H1 (cell line): ENCODE data around the gene RICTOR. TPM values are rescaled to one million over a fixed set of nuclear protein-coding genes. Genes with fewer than 3 reads are reported as not detected.

Experiments used
- CTCF ChIA-PET: fragments of 300-600 bp; sonication (Branson Sonifier 250); formaldehyde crosslinking; loops from one replicate; lab custom pipeline; 2021; ENCODE audit not compliant: partially characterized antibody; lab: Charles Lee
- POLR2A ChIA-PET: fragments of 300-600 bp; sonication (Branson Sonifier 250); formaldehyde crosslinking; loops from one replicate; lab custom pipeline; 2021; ENCODE audit warnings: inconsistent platforms; ENCODE audit not compliant: partially characterized antibody; lab: Charles Lee
- DNase-seq, 2 experiments: peaks; one replicate each; pipeline versions ENCODE4 v3.0.0 to v3.0.0-alpha.2; 2010 to 2022; ENCODE audit warnings: low spot score in 2 of 2, low read depth in 1 of 2, mixed read lengths in 1 of 2
- FAIRE-seq: peaks from 2 replicates; lab custom pipeline; 2011; peaks lifted over from hg19 to GRCh38; lab: Jason Lieb, UNC
- H2AFZ ChIP-seq: 2 replicates; pipeline ENCODE4 v1.8.1; 2012; ENCODE audit warnings: low read length, inconsistent platforms
- H2AK5ac ChIP-seq: 2 replicates; pipeline ENCODE4 v1.6.1; 2013; ENCODE audit warnings: low read depth, low read length
- H2BK120ac ChIP-seq: replicated peaks from 2 replicates; pipeline ENCODE3; 2013; ENCODE audit warnings: low read depth, low read length, inconsistent platforms
- H2BK12ac ChIP-seq: 2 replicates; pipeline ENCODE4 v1.6.1; 2013; ENCODE audit warnings: low read depth, low read length
- H2BK15ac ChIP-seq: 2 replicates; pipeline ENCODE4 v1.6.1; 2013; ENCODE audit warnings: low read length
- H2BK20ac ChIP-seq: 2 replicates; pipeline ENCODE4 v1.6.1; 2013; ENCODE audit warnings: low read length
- H2BK5ac ChIP-seq: 2 replicates; pipeline ENCODE4 v1.6.1; 2013; ENCODE audit warnings: low read depth, low read length
- H3K14ac ChIP-seq: 2 replicates; pipeline ENCODE4 v1.6.1; 2013; ENCODE audit warnings: inconsistent platforms; ENCODE audit not compliant: insufficient read length
- H3K18ac ChIP-seq: 2 replicates; pipeline ENCODE4 v1.6.1; 2013; ENCODE audit warnings: low read length; ENCODE audit errors: extremely low read depth
- H3K23ac ChIP-seq: 2 replicates; pipeline ENCODE4 v1.6.1; 2013; ENCODE audit warnings: inconsistent platforms; ENCODE audit not compliant: insufficient read length
- H3K23me2 ChIP-seq: 2 replicates; pipeline ENCODE4 v1.6.1; 2013; ENCODE audit warnings: low read depth, low read length
- H3K27ac ChIP-seq: 2 replicates; pipeline ENCODE4 v1.6.1; 2011; ENCODE audit warnings: low read depth, low read length, inconsistent platforms
- H3K27me3 ChIP-seq, 4 experiments: replicated peaks in 1 of 4; 1 replicate in 1 of 4; 2 replicates in 3 of 4; pipeline versions ENCODE4 v1.6.1 to v1.8.1; 2011 to 2013; ENCODE audit warnings: low read length in 3 of 4, mild to moderate bottlenecking in 3 of 4, inconsistent platforms in 2 of 4, mixed read lengths in 2 of 4, moderate library complexity in 1 of 4; ENCODE audit not compliant: control insufficient read depth in 3 of 4, insufficient read depth in 3 of 4; ENCODE audit errors: extremely low read depth in 1 of 4
- H3K36me3 ChIP-seq, 4 experiments: 2 replicates each; pipeline versions ENCODE4 v1.6.1 to v1.8.1; 2011 to 2013; ENCODE audit warnings: mild to moderate bottlenecking in 4 of 4, low read length in 3 of 4, moderate library complexity in 2 of 4, control low read depth in 1 of 4, inconsistent platforms in 1 of 4; ENCODE audit not compliant: insufficient read depth in 4 of 4, control insufficient read depth in 2 of 4
- H3K4ac ChIP-seq: replicated peaks from 2 replicates; pipeline ENCODE3; 2013; ENCODE audit warnings: low read length, low read depth, mixed read lengths, inconsistent platforms; ENCODE audit not compliant: insufficient read length
- H3K4me1 ChIP-seq, 4 experiments: replicated peaks in 1 of 4; 1 replicate in 1 of 4; 2 replicates in 3 of 4; pipeline versions ENCODE4 v1.6.1 to v1.8.1; 2011 to 2013; ENCODE audit warnings: low read length in 3 of 4, inconsistent platforms in 2 of 4, mixed read lengths in 1 of 4; ENCODE audit not compliant: insufficient read depth in 4 of 4, control insufficient read depth in 3 of 4
- H3K4me2 ChIP-seq, 2 experiments: 2 replicates each; pipeline versions ENCODE4 v1.6.1 to v1.8.1; 2011 to 2013; ENCODE audit warnings: low read depth in 2 of 2, low read length in 2 of 2, control low read depth in 1 of 2, inconsistent platforms in 1 of 2, mild to moderate bottlenecking in 1 of 2; ENCODE audit not compliant: insufficient read depth in 1 of 2
- H3K4me3 ChIP-seq, 4 experiments: fragments of 200-600, 300-600 bp in 1 of 4; sonication (generic), shearing (Covaris generic), sonication (Bioruptor Twin) in 1 of 4; 2 replicates each; pipeline versions ENCODE4 v1.5.1 to v1.8.1; 2011 to 2016; ENCODE audit warnings: low read length in 4 of 4, low read depth in 3 of 4, control low read depth in 2 of 4, inconsistent platforms in 2 of 4, mild to moderate bottlenecking in 2 of 4, mixed read lengths in 1 of 4, moderate library complexity in 1 of 4; ENCODE audit not compliant: insufficient read depth in 2 of 4; ENCODE audit errors: extremely low read depth in 1 of 4
- H3K56ac ChIP-seq: replicated peaks from 2 replicates; pipeline ENCODE3; 2013; ENCODE audit warnings: low read depth, mild to moderate bottlenecking, mixed read lengths, low read length, inconsistent platforms; ENCODE audit not compliant: insufficient read length
- H3K79me1 ChIP-seq: 2 replicates; pipeline ENCODE4 v1.6.1; 2013; ENCODE audit warnings: low read depth, low read length, control low read depth
- H3K79me2 ChIP-seq, 2 experiments: 2 replicates each; pipeline versions ENCODE4 v1.6.1 to v1.8.1; 2012 to 2013; ENCODE audit warnings: low read length in 2 of 2, mild to moderate bottlenecking in 2 of 2, inconsistent platforms in 1 of 2; ENCODE audit not compliant: insufficient read depth in 2 of 2, control insufficient read depth in 1 of 2
- H3K9ac ChIP-seq, 4 experiments: replicated peaks in 1 of 4; 1 replicate in 1 of 4; 2 replicates in 3 of 4; pipeline versions ENCODE4 v1.6.1 to v1.8.1; 2011 to 2013; ENCODE audit warnings: low read depth in 3 of 4, low read length in 3 of 4, control low read depth in 2 of 4, mild to moderate bottlenecking in 2 of 4, moderate library complexity in 2 of 4, inconsistent platforms in 1 of 4; ENCODE audit errors: extremely low read depth in 1 of 4
- H3K9me3 ChIP-seq, 2 experiments: 2 replicates each; pipeline versions ENCODE4 v1.6.1 to v1.8.1; 2012 to 2013; ENCODE audit warnings: mild to moderate bottlenecking in 2 of 2, moderate library complexity in 2 of 2, control low read depth in 1 of 2, inconsistent platforms in 1 of 2, low read depth in 1 of 2, low read length in 1 of 2, mixed read lengths in 1 of 2; ENCODE audit not compliant: insufficient read depth in 2 of 2
- H4K20me1 ChIP-seq, 2 experiments: replicated peaks in 1 of 2; 2 replicates each; pipeline versions ENCODE3 to v1.8.1; 2011 to 2013; ENCODE audit warnings: inconsistent platforms in 2 of 2, low read length in 2 of 2, mild to moderate bottlenecking in 1 of 2; ENCODE audit not compliant: insufficient read depth in 2 of 2, control insufficient read depth in 1 of 2
- H4K5ac ChIP-seq: 2 replicates; pipeline ENCODE4 v1.6.1; 2013; ENCODE audit warnings: low read length, low read depth, mixed read lengths, inconsistent platforms; ENCODE audit not compliant: insufficient read length
- H4K8ac ChIP-seq: 2 replicates; pipeline ENCODE4 v1.8.0; 2013; ENCODE audit warnings: mild to moderate bottlenecking, moderate library complexity, low read length, inconsistent platforms; ENCODE audit not compliant: insufficient read depth; ENCODE audit errors: extremely low read depth
- H4K91ac ChIP-seq: replicated peaks from 2 replicates; pipeline ENCODE3; 2013; ENCODE audit warnings: low read length, mixed read lengths, inconsistent platforms; ENCODE audit not compliant: insufficient read length
- TAF1 ChIP-seq: IDR thresholded peaks from 2 replicates; pipeline ENCODE4 v1.6.1; 2011; ENCODE audit warnings: mild to moderate bottlenecking, low read depth, low read length
- WGBS, 2 experiments: shearing (Covaris generic) in 1 of 2; methylation state at CpG; one replicate each; pipeline versions ENCODE4 v1.1.6 to v1.1.7; 2013 to 2015; ENCODE audit warnings: low lambda C conversion rate in 2 of 2, mixed read lengths in 2 of 2, inconsistent platforms in 1 of 2, low coverage in 1 of 2, missing lambda C conversion rate in 1 of 2; ENCODE audit not compliant: insufficient replicate concordance in 2 of 2, insufficient coverage in 1 of 2, insufficient read length in 1 of 2; ENCODE audit errors: extremely low coverage in 1 of 2, missing lambda C conversion rate in 1 of 2; 5-methylcytosine and 5-hydroxymethylcytosine counted together
- polyA plus RNA-seq, 7 experiments: library from polyadenylated mRNA; depleted of rRNA in 3 of 7; stranded (reverse) in 5 of 7; unstranded in 2 of 7; fragments of >200 nt in 5 of 7; fragments of 200-250 nt in 2 of 7; gene quantifications; 1 replicate in 5 of 7; 2 replicates in 1 of 7; 4 replicates in 1 of 7; pipeline versions ENCODE4 v1.2.1 to v1.2.3, GENCODE V29; 2011 to 2013; ENCODE audit warnings: missing spikeins in 2 of 7, mixed read lengths in 2 of 7
- total RNA-seq: library from RNA; stranded (reverse); fragmentation: NEBNext Ultra II Directional; extraction: Animal tissue kit (Norgen Biotek cat#: 25700); gene quantifications from 2 replicates; pipeline ENCODE4 v1.2.1, GENCODE V29; 2021

Gene RICTOR
- total and polyA plus RNA-seq, 2 of the 8 experiments (the other 6 are each of a cell fraction or from before 2014, with no cell fraction given): 4.3 to 26.6 TPM

GRCh38 chr5:38935437-38935836 lies 138.8 kb downstream of the RICTOR start:
- WGBS, 2 experiments: 88% methylated on average over 1 of the region's 1 CpG; no CpG with 5 or more reads in 1 of the 2 experiments
- no peak for TF ChIP-seq TAF1
- TF ChIP-seq, all 59 proteins: peak for 0
- Histone ChIP-seq H3K14ac (no peak overlapping the region), H2BK5ac (no peak overlapping the region), H4K20me1 (no peaks in the 10 kb centered on the region), H3K27ac (no peak overlapping the region), H3K4me2 (no peak overlapping the region), H3K9ac (no peak overlapping the region), H3K4me1 (no peaks in the 10 kb centered on the region), H3K18ac (no peak overlapping the region), H2BK120ac (no peak overlapping the region), H3K23me2 (no peaks in the 10 kb centered on the region; the same call in 1 of the 2 replicates), H3K79me2 (no peaks in the 10 kb centered on the region), H4K5ac (no peak overlapping the region), H3K23ac (no peak overlapping the region), H2BK12ac (no peak overlapping the region), H3K9me3 (no peaks in the 10 kb centered on the region), H2BK15ac (no peak overlapping the region), H3K4me3 (no peak overlapping the region), H2AK5ac (no peak overlapping the region), H3K79me1 (no peaks in the 10 kb centered on the region), H2AFZ (no peak overlapping the region), H3K56ac (no peak overlapping the region), H2BK20ac (no peak overlapping the region), H3K36me3 (no peaks in the 10 kb centered on the region), H4K8ac (no peak overlapping the region), H3K27me3 (no peaks in the 10 kb centered on the region), H4K91ac (no peak overlapping the region), H3K4ac (no peak overlapping the region)
- POLR2A ChIA-PET: no interaction called here
- CTCF ChIA-PET: interaction anchor here (2.5 kb wide), 1 partner anchor 14 kb away, joined by 12 read pairs; no protein-coding TSS in a partner anchor
- no peak for FAIRE-seq
- DNase-seq: no peak
